ENCODE data around the gene ZNF418.
"Not testable (repeated sequence)": the region's sequence is repeated elsewhere in the genome, so short reads cannot be mapped to it uniquely, and the experiment has no call there.

ZNF418 gene

GRCh38 chr19:57934820-57935665, at the start of gene ZNF418:
TSS of gene ZNF418 (minus strand) at chr19:57935402. CDS start at chr19:57933822, 1,580 bp downstream.
- no peak for DNase-seq (ENCODE audit: low read depth)

- DNase-seq (ENCODE audit: low read depth): no peak
These were observed 43.5 kb upstream of the ZNF418 start for GRCh38 chr19:57978586-57979289.

- no peak for DNase-seq (ENCODE audit: low read depth)
These were observed 39.2 kb upstream of the ZNF418 start, which contains the start of gene C19orf18 for GRCh38 chr19:57974434-57974833. TSS of gene C19orf18 (minus strand) at chr19:57974534. CDS start at chr19:57974432, 102 bp downstream.

GRCh38 chr19:57964761-57965160, 29.6 kb upstream of the ZNF418 start:
- no peak for DNase-seq (ENCODE audit: low read depth)

- DNase-seq (ENCODE audit: low read depth): no peak
These were observed 26.6 kb upstream of the ZNF418 start for GRCh38 chr19:57961785-57962184.

- DNase-seq (ENCODE audit: low read depth): no peak
These were observed 19.8 kb upstream of the ZNF418 start for GRCh38 chr19:57954996-57955395.

GRCh38 chr19:57949702-57950101, 14.5 kb upstream of the ZNF418 start:
- DNase-seq (ENCODE audit: low read depth): no peak

- DNase-seq (ENCODE audit: low read depth): no peak
These were observed 14.1 kb upstream of the ZNF418 start for GRCh38 chr19:57949296-57949695.

GRCh38 chr19:57947419-57948134, 12.4 kb upstream of the ZNF418 start, which contains the start of gene ZNF256:
TSS of gene ZNF256 (minus strand) at chr19:57947706. CDS start at chr19:57947474, 232 bp downstream.
- DNase-seq (ENCODE audit: low read depth): peak; percentile 80

GRCh38 chr19:57947088-57947418, 11.9 kb upstream of the ZNF418 start:
- no peak for DNase-seq (ENCODE audit: low read depth)

- DNase-seq (ENCODE audit: low read depth): no peak
These were observed 11.1 kb upstream of the ZNF418 start for GRCh38 chr19:57946316-57946715.

- no peak for DNase-seq (ENCODE audit: low read depth)
These were observed 6.4 kb upstream of the ZNF418 start for GRCh38 chr19:57941593-57941992.

- no peak for DNase-seq (ENCODE audit: low read depth)
These were observed 529 bp upstream of the ZNF418 start for GRCh38 chr19:57935731-57936130.

GRCh38 chr19:57927587-57927986, 7.6 kb downstream of the ZNF418 start:
- no peak for DNase-seq (ENCODE audit: low read depth)

- DNase-seq (ENCODE audit: low read depth): peak; percentile 69
These were observed 18.8 kb downstream of the ZNF418 start, which contains the start of gene ZNF417 for GRCh38 chr19:57916168-57916995. TSS of gene ZNF417 (minus strand) at chr19:57916592. CDS start at chr19:57916411, 181 bp downstream.

GRCh38 chr19:57914531-57914930, 20.7 kb downstream of the ZNF418 start:
- no peak for DNase-seq (ENCODE audit: low read depth)

GRCh38 chr19:57907394-57907793, 27.8 kb downstream of the ZNF418 start:
- no peak for DNase-seq (ENCODE audit: low read depth)

- no peak for DNase-seq (ENCODE audit: low read depth)
These were observed 29.9 kb downstream of the ZNF418 start for GRCh38 chr19:57905258-57905657.

GRCh38 chr19:57903618-57904184, 31.5 kb downstream of the ZNF418 start:
- no peak for DNase-seq (ENCODE audit: low read depth)

GRCh38 chr19:57900311-57900710, 34.9 kb downstream of the ZNF418 start:
- no peak for DNase-seq (ENCODE audit: low read depth)

GRCh38 chr19:57890706-57891105, 44.5 kb downstream of the ZNF418 start:
- DNase-seq (ENCODE audit: low read depth): not testable (repeated sequence)
